Smooth muscle cell (in vitro differentiated cells): ENCODE results near the gene HIVEP3. TPM values are rescaled to one million over a fixed set of nuclear protein-coding genes. Genes with fewer than 3 reads are reported as not detected.

Experiments used
- DNase-seq: peaks from one replicate; lab custom pipeline; 2025; ENCODE audit not compliant: unreplicated experiment; lab: John Stamatoyannopoulos, UW
- H2AFZ ChIP-seq: fragments of 200-600 bp; sonication (generic); 2 replicates; pipeline ENCODE4 v1.6.0; 2016; ENCODE audit warnings: antibody characterized with exemption, low read depth, mild to moderate bottlenecking
- H3F3A ChIP-seq: fragments of 200-600 bp; sonication (generic); 2 replicates; pipeline ENCODE4 v1.6.0; 2017; ENCODE audit warnings: antibody characterized with exemption, low read depth
- H3K27ac ChIP-seq: fragments of 200-600 bp; sonication (generic); 2 replicates; pipeline ENCODE4 v1.5.1; 2016; ENCODE audit warnings: low read depth, mild to moderate bottlenecking
- H3K27me3 ChIP-seq: fragments of 200-600 bp; sonication (generic); 2 replicates; pipeline ENCODE4 v1.6.1; 2016; ENCODE audit warnings: low read depth, mild to moderate bottlenecking
- H3K36me3 ChIP-seq: fragments of 200-600 bp; sonication (generic); 2 replicates; pipeline ENCODE4 v1.5.1; 2016; ENCODE audit warnings: low read depth
- H3K4me1 ChIP-seq: fragments of 200-600 bp; sonication (generic); 2 replicates; pipeline ENCODE4 v1.5.1; 2016; ENCODE audit warnings: low read depth
- H3K4me2 ChIP-seq: fragments of 200-600 bp; sonication (generic); 2 replicates; pipeline ENCODE4 v1.6.0; 2016; ENCODE audit warnings: mild to moderate bottlenecking
- H3K4me3 ChIP-seq: fragments of 200-600 bp; sonication (generic); 2 replicates; pipeline ENCODE4 v1.5.1; 2016; ENCODE audit warnings: mild to moderate bottlenecking
- H3K79me2 ChIP-seq: fragments of 200-600 bp; sonication (generic); 2 replicates; pipeline ENCODE4 v1.6.0; 2016; ENCODE audit warnings: low read depth, mild to moderate bottlenecking
- H3K9ac ChIP-seq: fragments of 200-600 bp; sonication (generic); 2 replicates; pipeline ENCODE4 v1.6.0; 2016; ENCODE audit warnings: low read depth
- H3K9me3 ChIP-seq: fragments of 200-600 bp; sonication (generic); replicated peaks from 2 replicates; pipeline ENCODE4 v1.5.1; 2016; ENCODE audit warnings: low read depth
- H4K20me1 ChIP-seq: fragments of 200-600 bp; sonication (generic); 2 replicates; pipeline ENCODE4 v1.6.0; 2016; ENCODE audit warnings: low read depth
- CTCF ChIP-seq: fragments of 200-600 bp; sonication (generic); IDR thresholded peaks from 2 replicates; pipeline ENCODE4 v1.5.1; 2017; ENCODE audit warnings: borderline replicate concordance, mild to moderate bottlenecking, antibody characterized with exemption; ENCODE audit not compliant: insufficient read depth, poor library complexity, severe bottlenecking
- WGBS: methylation state at CpG from one replicate; pipeline ENCODE4 v1.1.7; 2016; ENCODE audit warnings: low lambda C conversion rate; 5-methylcytosine and 5-hydroxymethylcytosine counted together
- polyA plus RNA-seq: library from polyadenylated mRNA; unstranded; fragments of >200 nt; fragmentation: Nextera tagmentation; extraction: Ambion mirVana; gene quantifications from 2 replicates; pipeline ENCODE4 v1.2.1, GENCODE V29; 2016
- total RNA-seq: library from RNA; depleted of rRNA; stranded (reverse); fragments of >200 nt; gene quantifications from 2 replicates; pipeline ENCODE4 v1.2.3, GENCODE V29; 2014

HIVEP3 gene
- total and polyA plus RNA-seq, 2 experiments from 2014 or later: 2.1 to 6.4 TPM

DNA sequence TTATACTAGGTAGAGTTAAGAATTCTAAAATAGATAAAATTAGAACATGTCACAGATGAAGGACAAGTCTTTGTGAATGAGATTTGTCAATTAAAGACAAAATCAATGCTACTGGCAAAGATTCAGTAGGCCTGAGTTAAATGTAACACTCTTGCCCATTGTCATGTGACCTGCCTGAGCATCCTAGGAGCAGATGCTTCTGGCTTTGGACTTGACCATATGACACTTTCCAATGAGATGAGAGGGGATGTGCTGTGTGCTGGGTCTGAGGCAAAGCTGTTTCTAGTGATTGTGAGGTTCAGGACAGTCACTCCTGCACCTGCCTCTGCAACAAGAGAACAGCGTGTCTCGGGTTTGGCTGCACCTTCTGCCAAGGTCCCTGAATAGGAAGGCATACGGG is 144.9 kb downstream of the HIVEP3 start:
- Histone ChIP-seq H4K20me1 (no peaks in the 10 kb centered on the region), H2AFZ (no peak overlapping the region), H3K36me3 (no peaks in the 10 kb centered on the region), H3K9me3 (no peaks in the 10 kb centered on the region), H3K4me3 (no peak overlapping the region), H3K27ac (no peak overlapping the region), H3K4me2 (no peak overlapping the region), H3K27me3 (no peaks in the 10 kb centered on the region), H3K9ac (no peak overlapping the region), H3F3A (no peaks in the 10 kb centered on the region), H3K4me1 (no peaks in the 10 kb centered on the region), H3K79me2 (no peaks in the 10 kb centered on the region)
- no peak for DNase-seq
- WGBS: 81% methylated on average over 3 of the region's 3 CpGs
- TF ChIP-seq CTCF: no peak

DNA sequence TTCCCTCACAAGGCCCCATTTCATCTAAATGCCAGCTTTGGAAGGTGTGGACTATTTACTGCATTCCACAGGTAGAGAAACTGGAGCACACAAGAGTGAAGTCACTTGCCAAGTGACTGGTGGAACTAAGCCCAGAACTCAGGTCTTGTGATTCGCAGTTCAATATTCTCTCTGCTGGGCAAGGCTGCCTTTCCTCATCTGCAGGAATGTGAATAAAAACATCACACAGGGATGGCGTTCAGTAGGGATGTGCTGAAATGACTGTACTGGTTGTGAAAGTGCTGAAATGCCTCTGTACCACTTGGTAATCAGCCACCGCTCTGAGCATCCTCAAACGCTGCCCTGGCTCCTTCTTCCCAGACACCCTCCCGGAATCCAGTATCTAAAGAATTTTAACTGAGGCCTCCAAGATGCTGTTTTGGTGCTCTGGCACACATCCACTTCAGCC is 145.6 kb downstream of the HIVEP3 start:
- H3K4me1 ChIP-seq: no peaks in the 10 kb centered on the region
- H3K27me3 ChIP-seq: no peaks in the 10 kb centered on the region
- H3K79me2 ChIP-seq: no peaks in the 10 kb centered on the region
- H3K36me3 ChIP-seq: no peaks in the 10 kb centered on the region
- no peak overlapping the region for H3K4me3 ChIP-seq
- no peak overlapping the region for H3K27ac ChIP-seq
- no peaks in the 10 kb centered on the region for H3F3A ChIP-seq
- H3K9ac ChIP-seq: no peak overlapping the region
- TF ChIP-seq CTCF: no peak
- H3K9me3 ChIP-seq: no peaks in the 10 kb centered on the region
- WGBS: 67% methylated on average over 5 of the region's 5 CpGs
- H2AFZ ChIP-seq: no peak overlapping the region
- no peak for DNase-seq
- no peak overlapping the region for H3K4me2 ChIP-seq
- no peaks in the 10 kb centered on the region for H4K20me1 ChIP-seq

- 96% methylated on average over 2 of the region's 2 CpGs for WGBS
- Histone ChIP-seq H4K20me1 (no peaks in the 10 kb centered on the region), H3K4me1 (no peaks in the 10 kb centered on the region), H3K9me3 (no peaks in the 10 kb centered on the region), H3K36me3 (no peaks in the 10 kb centered on the region), H3K4me2 (no peak overlapping the region), H3F3A (no peaks in the 10 kb centered on the region), H3K79me2 (no peaks in the 10 kb centered on the region), H3K27ac (no peak overlapping the region), H3K9ac (no peak overlapping the region), H3K27me3 (no peaks in the 10 kb centered on the region), H2AFZ (no peak overlapping the region), H3K4me3 (no peak overlapping the region)
- no peak for DNase-seq
- no peak for TF ChIP-seq CTCF
Measured at GRCh38 chr1:41769068-41769467, 149.7 kb downstream of the HIVEP3 start.

- H3K27ac ChIP-seq: no peak overlapping the region
- no peaks in the 10 kb centered on the region for H3K4me1 ChIP-seq
- no peaks in the 10 kb centered on the region for H4K20me1 ChIP-seq
- no peak overlapping the region for H3K9ac ChIP-seq
- no peak overlapping the region for H3K4me3 ChIP-seq
- no peak for TF ChIP-seq CTCF
- H3F3A ChIP-seq: no peaks in the 10 kb centered on the region
- H2AFZ ChIP-seq: no peak overlapping the region
- no peak overlapping the region for H3K4me2 ChIP-seq
- no peaks in the 10 kb centered on the region for H3K27me3 ChIP-seq
- H3K9me3 ChIP-seq: no peaks in the 10 kb centered on the region
- no peak for DNase-seq
- WGBS: 64% methylated on average over 6 of the region's 6 CpGs
- no peaks in the 10 kb centered on the region for H3K36me3 ChIP-seq
- no peaks in the 10 kb centered on the region for H3K79me2 ChIP-seq
Measured at GRCh38 chr1:41768583-41768982, 150.1 kb downstream of the HIVEP3 start.
